Measurements from ENCODE around the gene TAS2R50.
"Not testable (repeated sequence)": the region's sequence is repeated elsewhere in the genome, so short reads cannot be mapped to it uniquely, and the experiment has no call there.

Gene TAS2R50

GRCh38 chr12:10986812-10987211, at the start of gene TAS2R50:
TAS2R50 (minus strand) TSS chr12:10986912; CDS start chr12:10986860, 52 bp downstream.
- no peak for DNase-seq

GRCh38 chr12:11033959-11034358, 47.2 kb upstream of the TAS2R50 start:
- DNase-seq: not testable (repeated sequence)

GRCh38 chr12:11031307-11031706, 44.6 kb upstream of the TAS2R50 start, which contains the start of gene TAS2R31:
TAS2R31 (minus strand) TSS chr12:11031407; CDS start chr12:11031335, 72 bp downstream.
- no peak for DNase-seq

- no peak for DNase-seq
Measured at GRCh38 chr12:11026118-11026517, 39.4 kb upstream of the TAS2R50 start.

GRCh38 chr12:11023387-11023786, 36.7 kb upstream of the TAS2R50 start:
- no peak for DNase-seq

- no peak for DNase-seq
Measured at GRCh38 chr12:11022520-11022919, 35.8 kb upstream of the TAS2R50 start, which contains the start of gene TAS2R19. TAS2R19 (minus strand) TSS chr12:11022620; CDS start chr12:11022571, 49 bp downstream.

GRCh38 chr12:11016937-11017336, 30.2 kb upstream of the TAS2R50 start:
- DNase-seq: no peak

GRCh38 chr12:11015775-11016430, 29.2 kb upstream of the TAS2R50 start:
- no peak for DNase-seq

- DNase-seq: no peak
Measured at GRCh38 chr12:11014234-11014633, 27.5 kb upstream of the TAS2R50 start.

- DNase-seq: no peak
Measured at GRCh38 chr12:11007608-11008007, 20.9 kb upstream of the TAS2R50 start.

- no peak for DNase-seq
Measured at GRCh38 chr12:10998204-10998603, 11.5 kb upstream of the TAS2R50 start, which contains the start of gene TAS2R20. TAS2R20 (minus strand) TSS chr12:10998304; CDS start chr12:10997875, 429 bp downstream.

GRCh38 chr12:10994307-10994706, 7.6 kb upstream of the TAS2R50 start:
- DNase-seq: no peak

GRCh38 chr12:10989107-10989506, 2.4 kb upstream of the TAS2R50 start:
- DNase-seq: no peak

- no peak for DNase-seq
Measured at GRCh38 chr12:10982244-10982643, 4.5 kb downstream of the TAS2R50 start.

GRCh38 chr12:10974965-10975364, 11.7 kb downstream of the TAS2R50 start:
- no peak for DNase-seq

- no peak for DNase-seq
Measured at GRCh38 chr12:10968765-10969456, 17.8 kb downstream of the TAS2R50 start.

- DNase-seq: no peak
Measured at GRCh38 chr12:10967409-10967808, 19.3 kb downstream of the TAS2R50 start.

- DNase-seq: no peak
Measured at GRCh38 chr12:10966314-10966713, 20.4 kb downstream of the TAS2R50 start.

- no peak for DNase-seq
Measured at GRCh38 chr12:10965476-10965875, 21.2 kb downstream of the TAS2R50 start.

GRCh38 chr12:10960211-10960610, 26.5 kb downstream of the TAS2R50 start:
- DNase-seq: no peak

GRCh38 chr12:10959804-10960203, 26.9 kb downstream of the TAS2R50 start:
- DNase-seq: no peak

- DNase-seq: no peak
Measured at GRCh38 chr12:10957741-10958140, 29.0 kb downstream of the TAS2R50 start.

- no peak for DNase-seq
Measured at GRCh38 chr12:10956085-10956484, 30.6 kb downstream of the TAS2R50 start.

GRCh38 chr12:10952645-10953044, 34.1 kb downstream of the TAS2R50 start:
- DNase-seq: no peak
